Caco-2 (cell line): Measurements from ENCODE around the gene RHBDD2. TPM values are rescaled to one million over a fixed set of nuclear protein-coding genes. Genes with fewer than 3 reads are reported as not detected.

Experiments
- BruUV-seq: library from RNA; stranded (reverse); fragments of 400-500 nt; replicated peaks from 2 replicates; lab custom pipeline; 2021; lab: Mats Ljungman, UMichigan
- CTCF ChIA-PET: fragments of 300-600 bp; sonication (Branson Sonifier 250); formaldehyde crosslinking; loops from one replicate; lab custom pipeline; 2022; ENCODE audit warnings: antibody characterized with exemption; lab: Charles Lee
- POLR2A ChIA-PET: fragments of 300-600 bp; sonication (Branson Sonifier 250); formaldehyde crosslinking; loops from one replicate; lab custom pipeline; 2022; ENCODE audit warnings: antibody characterized with exemption; lab: Charles Lee
- DNase-seq, 2 experiments: peaks; one replicate each; pipeline versions ENCODE4 v3.0.0 to v3.0.0-alpha.2; 2020 to 2022
- H3K27me3 ChIP-seq: replicated peaks from 2 replicates; pipeline ENCODE4 v1.6.0; 2011; ENCODE audit warnings: low read length; ENCODE audit not compliant: control insufficient read depth, insufficient read depth
- H3K36me3 ChIP-seq: 2 replicates; pipeline ENCODE4 v1.5.1; 2011; ENCODE audit warnings: low read length; ENCODE audit not compliant: control insufficient read depth, insufficient read depth
- H3K4me1 ChIP-seq: fragments of 250-450 bp; sonication (Bioruptor Pico); 2 replicates; pipeline ENCODE4 v1.5.1; 2020; ENCODE audit warnings: mild to moderate bottlenecking
- H3K4me3 ChIP-seq: 2 replicates; pipeline ENCODE4 v1.5.1; 2011; ENCODE audit warnings: low read depth, mild to moderate bottlenecking, control low read depth, low read length
- H3K9me3 ChIP-seq: fragments of 250-450 bp; sonication (Bioruptor Pico); 2 replicates; pipeline ENCODE4 v1.5.1; 2020; ENCODE audit warnings: mild to moderate bottlenecking, moderate library complexity
- H3K27ac Mint-ChIP-seq: one replicate; pipeline ENCODE4 v1.8.0; 2022; ENCODE audit warnings: mixed read lengths; ENCODE audit not compliant: unreplicated experiment
- H3K27me3 Mint-ChIP-seq: one replicate; pipeline ENCODE4 v1.8.0; 2022; ENCODE audit warnings: mixed read lengths; ENCODE audit not compliant: insufficient read depth, unreplicated experiment
- H3K36me3 Mint-ChIP-seq: one replicate; pipeline ENCODE4 v1.8.0; 2022; ENCODE audit warnings: mild to moderate bottlenecking, mixed read lengths; ENCODE audit not compliant: insufficient read depth, unreplicated experiment
- H3K4me1 Mint-ChIP-seq: one replicate; pipeline ENCODE4 v1.8.0; 2022; ENCODE audit warnings: low read depth, mixed read lengths; ENCODE audit not compliant: unreplicated experiment
- H3K4me3 Mint-ChIP-seq: one replicate; pipeline ENCODE4 v1.8.0; 2022; ENCODE audit warnings: mild to moderate bottlenecking, moderate library complexity, mixed read lengths; ENCODE audit not compliant: unreplicated experiment
- H3K9me3 Mint-ChIP-seq: one replicate; pipeline ENCODE4 v1.8.0; 2022; ENCODE audit warnings: mixed read lengths; ENCODE audit not compliant: unreplicated experiment
- CTCF ChIP-seq, 2 experiments: fragments of 200-600 bp in 1 of 2; IDR thresholded peaks; 1 replicate in 1 of 2; 2 replicates in 1 of 2; pipeline versions ENCODE4 v1.5.1 to v1.8.0; 2011 to 2022; ENCODE audit warnings: antibody characterized with exemption in 1 of 2, control low read depth in 1 of 2, inconsistent platforms in 1 of 2, low read depth in 1 of 2, low read length in 1 of 2, mild to moderate bottlenecking in 1 of 2, moderate library complexity in 1 of 2; ENCODE audit not compliant: insufficient read depth in 1 of 2, severe bottlenecking in 1 of 2, unreplicated experiment in 1 of 2
- intact Hi-C: fragments of 100-400 bp; cut with micrococcal nuclease; formaldehyde crosslinking; loops from one replicate; pipeline ENCODE4 v1.10.0; 2022; ENCODE audit not compliant: unreplicated experiment
- total RNA-seq: library from RNA; stranded (reverse); gene quantifications from 2 replicates; pipeline ENCODE4 v1.2.3, GENCODE V29; 2022

RHBDD2 gene
- total RNA-seq, 1 experiment from 2014 or later = 55.6 TPM

- no peaks in the 10 kb centered on the region for H3K9me3 ChIP-seq
- H3K36me3 Mint-ChIP-seq = peaks cover 65% of the 10 kb centered on the region
- TF ChIP-seq CTCF (IDR thresholded peaks at IDR 0.05; ENCODE audit: insufficient read depth in 1 of 2, low read depth in 1 of 2, low read length in 1 of 2, severe bottlenecking in 1 of 2, unreplicated experiment in 1 of 2) = no peak
- peaks cover 4% of the 10 kb centered on the region; the same call in 1 of the 2 replicates for H3K36me3 ChIP-seq
- no peaks in the 10 kb centered on the region; the same call in 1 of the 2 replicates for H3K4me1 ChIP-seq
- no peak overlapping the region for H3K4me3 ChIP-seq
- ChIA-PET POLR2A (no interaction called here), CTCF (no interaction called here)
- no peak for DNase-seq
- H3K27me3 Mint-ChIP-seq = no peaks in the 10 kb centered on the region
- no peak overlapping the region for H3K27ac Mint-ChIP-seq
- H3K27me3 ChIP-seq = no peaks in the 10 kb centered on the region
- no TSS peak for BruUV-seq
- intact Hi-C loops = no loop called here
- H3K4me3 Mint-ChIP-seq = no peak overlapping the region
- H3K4me1 Mint-ChIP-seq = no peaks in the 10 kb centered on the region
- H3K9me3 Mint-ChIP-seq = no peaks in the 10 kb centered on the region
Measured at GRCh38 chr7:75884476-75884875, 5.6 kb downstream of the RHBDD2 start.

GRCh38 chr7:75885036-75885435 lies 6.2 kb downstream of the RHBDD2 start:
- no peak overlapping the region for H3K4me3 Mint-ChIP-seq
- peaks cover 62% of the 10 kb centered on the region for H3K36me3 Mint-ChIP-seq
- H3K9me3 ChIP-seq = no peaks in the 10 kb centered on the region
- no peak overlapping the region for H3K27ac Mint-ChIP-seq
- no peaks in the 10 kb centered on the region; the same call in 1 of the 2 replicates for H3K4me1 ChIP-seq
- H3K27me3 Mint-ChIP-seq = no peaks in the 10 kb centered on the region
- peaks cover 4% of the 10 kb centered on the region; the same call in 1 of the 2 replicates for H3K36me3 ChIP-seq
- BruUV-seq = no TSS peak
- POLR2A ChIA-PET = no interaction called here
- CTCF ChIA-PET = no interaction called here
- H3K27me3 ChIP-seq = no peaks in the 10 kb centered on the region
- H3K4me3 ChIP-seq = no peak overlapping the region
- H3K4me1 Mint-ChIP-seq = no peaks in the 10 kb centered on the region
- TF ChIP-seq CTCF (IDR thresholded peaks at IDR 0.05; ENCODE audit: insufficient read depth in 1 of 2, low read depth in 1 of 2, low read length in 1 of 2, severe bottlenecking in 1 of 2, unreplicated experiment in 1 of 2) = no peak
- no peak for DNase-seq
- no peaks in the 10 kb centered on the region for H3K9me3 Mint-ChIP-seq
- intact Hi-C loops = no loop called here

GRCh38 chr7:75887669-75888369 lies 9.0 kb downstream of the RHBDD2 start:
- Mint-ChIP-seq H3K4me1 (no peaks in the 10 kb centered on the region), H3K27me3 (no peaks in the 10 kb centered on the region), H3K36me3 (peaks cover 50% of the 10 kb centered on the region), H3K9me3 (no peaks in the 10 kb centered on the region), H3K27ac (no peak overlapping the region), H3K4me3 (no peak overlapping the region)
- ChIA-PET CTCF (no interaction called here), POLR2A (no interaction called here)
- no peaks in the 10 kb centered on the region for H3K27me3 ChIP-seq
- H3K36me3 ChIP-seq = peaks cover 4% of the 10 kb centered on the region; the same call in 1 of the 2 replicates
- no TSS peak for BruUV-seq
- H3K4me3 ChIP-seq = no peak overlapping the region
- no peaks in the 10 kb centered on the region for H3K4me1 ChIP-seq
- H3K9me3 ChIP-seq = no peaks in the 10 kb centered on the region
- no peak for DNase-seq
- intact Hi-C loops = no loop called here
- TF ChIP-seq CTCF (IDR thresholded peaks at IDR 0.05; ENCODE audit: insufficient read depth in 1 of 2, low read depth in 1 of 2, low read length in 1 of 2, severe bottlenecking in 1 of 2, unreplicated experiment in 1 of 2) = no peak
